NCI-H1105 treated with DMSO at 0.1 percent for 48 hours (cell line): Measurements from ENCODE around the gene PGC.

Experiments used
- DNase-seq: peaks from one replicate; lab custom pipeline; 2025; lab: John Stamatoyannopoulos, UW

The PGC gene

GRCh38 chr6:41714556-41715273, 32.5 kb downstream of the PGC start:
- no peak for DNase-seq

GRCh38 chr6:41713650-41714291, 33.4 kb downstream of the PGC start:
- DNase-seq: no peak

DNA sequence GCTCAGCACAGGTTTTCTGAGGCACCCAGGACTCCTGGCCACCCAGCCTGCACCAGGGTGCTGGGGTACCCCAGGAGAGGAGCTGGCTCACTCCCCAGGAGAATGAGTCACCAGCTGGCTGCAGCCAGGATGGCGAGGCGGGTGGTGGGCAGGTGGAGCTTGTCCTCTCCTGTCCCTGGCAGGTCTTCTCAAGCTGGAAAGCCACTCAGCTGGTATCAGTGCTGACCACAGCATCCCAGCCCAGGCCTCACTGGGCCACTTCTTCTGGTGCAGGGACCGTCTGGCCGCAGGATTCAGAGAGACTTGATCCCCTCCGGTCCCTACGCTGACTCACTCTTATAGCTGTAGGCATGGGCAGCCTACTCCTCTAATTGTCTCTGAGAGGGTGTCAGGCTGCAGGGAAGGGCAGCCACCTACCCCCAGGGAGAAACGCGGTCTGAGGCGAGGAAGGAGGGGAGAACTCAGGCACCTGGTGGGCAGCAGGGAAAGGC, 34.0 kb downstream of the PGC start:
- no peak for DNase-seq

DNA sequence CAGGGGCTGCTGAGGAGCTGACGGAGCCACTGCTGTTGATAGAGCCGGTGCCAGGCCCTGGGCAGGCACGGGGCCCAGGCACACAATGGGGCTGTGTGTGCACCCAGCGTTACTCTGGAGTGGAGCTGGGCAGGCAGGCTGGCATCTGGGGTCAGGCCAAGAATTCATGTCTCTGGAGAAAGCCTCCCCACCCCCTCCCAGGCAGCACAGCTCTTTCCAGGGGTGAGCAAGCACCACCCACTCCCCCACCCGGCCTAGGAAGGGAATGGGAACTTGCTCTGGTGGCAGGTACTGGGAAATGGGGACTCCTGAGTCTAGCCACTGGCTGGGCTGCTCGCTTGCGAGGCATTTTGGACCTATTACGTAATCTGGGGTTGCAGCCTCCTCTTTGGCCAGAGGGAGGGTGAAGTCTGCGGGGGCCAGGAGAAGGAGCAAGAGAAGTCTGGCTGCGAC, 34.5 kb downstream of the PGC start:
- no peak for DNase-seq

- no peak for DNase-seq
Measured at GRCh38 chr6:41711323-41712038, 35.7 kb downstream of the PGC start.

DNA sequence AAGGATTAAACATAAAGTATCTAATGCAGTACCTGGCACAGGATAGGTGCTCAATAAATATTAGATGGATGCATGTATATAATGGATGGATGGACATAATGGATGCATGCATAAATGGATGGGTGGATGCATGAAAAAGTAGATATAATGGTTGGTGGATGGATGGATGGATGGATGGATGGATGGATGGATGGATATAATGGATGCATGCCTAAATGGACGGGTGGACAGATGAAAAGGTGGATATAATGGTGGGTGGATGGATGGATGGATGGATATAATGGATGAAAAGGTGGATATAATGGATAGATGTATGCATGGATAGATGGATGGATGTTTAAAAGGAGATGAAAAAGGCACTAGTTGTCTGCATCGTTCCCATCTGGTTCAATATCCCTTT, 37.8 kb downstream of the PGC start:
- no peak for DNase-seq

DNA sequence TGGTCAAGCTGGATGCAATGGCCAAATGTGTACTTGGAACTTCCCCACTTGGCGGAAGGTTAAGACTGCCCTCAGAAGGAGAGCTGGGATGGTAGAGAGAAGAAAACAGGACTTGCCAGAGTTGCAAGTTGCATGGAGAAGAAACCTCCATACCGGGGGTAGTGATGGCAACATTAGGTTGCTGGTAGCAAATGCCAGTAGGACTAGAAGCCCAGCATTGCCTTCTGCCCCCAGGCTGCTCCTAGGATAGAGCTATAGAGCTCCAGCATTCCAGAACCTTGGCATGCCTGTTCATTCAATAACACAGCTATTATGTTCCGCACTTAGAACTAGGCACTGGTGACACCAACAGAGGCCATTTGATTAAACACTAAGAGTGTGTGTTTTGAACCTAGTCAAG, 38.3 kb downstream of the PGC start:
- DNase-seq: no peak

DNA sequence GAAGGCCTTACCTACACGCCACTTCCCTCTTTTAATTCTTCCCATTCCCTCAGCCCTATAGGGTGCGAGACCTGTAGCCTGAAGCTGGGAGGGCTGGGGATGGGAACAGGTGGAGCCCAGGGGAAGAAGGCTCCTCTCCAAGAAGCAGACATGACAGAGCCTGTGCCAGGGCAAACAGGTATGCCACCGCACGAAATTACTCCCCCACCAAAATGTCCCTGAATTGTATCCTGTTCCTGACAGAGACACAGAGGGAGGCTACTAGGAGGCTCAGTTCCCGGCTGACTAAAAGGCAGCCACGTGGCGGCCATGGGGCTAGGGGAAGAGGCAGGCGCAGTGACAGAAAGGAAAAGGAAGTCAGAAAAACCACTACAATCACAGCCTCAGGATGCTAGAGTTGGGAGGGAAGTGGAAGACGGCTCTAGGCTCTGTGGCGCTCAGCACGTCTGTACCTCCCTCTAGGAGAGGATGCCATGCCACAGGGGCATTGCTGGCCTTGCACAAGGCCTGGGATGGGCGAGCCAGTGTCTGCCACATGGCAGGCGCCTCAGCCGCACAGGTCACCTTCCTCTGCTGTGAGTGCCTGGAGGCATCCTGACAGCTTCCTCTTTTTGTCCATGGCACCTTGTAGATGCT, 39.5 kb downstream of the PGC start:
- no peak for DNase-seq

DNA sequence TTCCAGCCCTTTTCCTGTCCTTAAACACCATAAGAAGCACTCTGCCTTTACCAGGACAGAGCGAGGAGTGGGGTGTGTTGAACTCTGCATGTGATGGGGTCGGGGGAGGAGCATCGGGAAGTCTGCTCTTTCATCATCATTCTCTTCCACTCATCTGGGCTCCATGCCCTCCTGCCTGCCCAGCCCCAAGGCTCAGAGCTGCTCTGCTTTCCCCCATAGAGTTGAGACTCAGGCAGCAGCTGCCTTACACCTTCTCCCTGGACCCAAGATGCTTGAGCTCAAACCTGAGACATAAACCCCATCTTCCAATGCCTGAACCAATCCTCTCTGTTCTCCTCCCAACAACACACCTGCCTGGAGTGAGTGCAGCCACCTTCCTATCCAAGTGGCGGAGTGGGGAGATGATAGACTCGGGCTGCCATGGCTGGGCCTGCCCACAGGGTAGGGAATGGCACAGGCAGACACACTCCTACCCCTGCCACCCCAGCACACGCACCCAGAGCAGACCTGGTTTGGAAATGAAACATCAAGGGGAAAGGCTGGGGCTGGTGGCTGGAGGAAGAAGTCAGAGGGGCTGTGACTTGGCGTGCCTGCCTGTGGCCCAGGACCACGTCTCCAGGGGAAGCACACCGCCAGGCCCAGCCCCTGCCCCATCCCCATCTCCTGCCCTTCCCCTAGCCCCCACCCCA, 40.2 kb downstream of the PGC start:
- no peak for DNase-seq

- no peak for DNase-seq
Measured at GRCh38 chr6:41705996-41706835, 41.0 kb downstream of the PGC start.

- DNase-seq: peak; percentile 30
Measured at GRCh38 chr6:41705311-41705995, 41.7 kb downstream of the PGC start.

DNA sequence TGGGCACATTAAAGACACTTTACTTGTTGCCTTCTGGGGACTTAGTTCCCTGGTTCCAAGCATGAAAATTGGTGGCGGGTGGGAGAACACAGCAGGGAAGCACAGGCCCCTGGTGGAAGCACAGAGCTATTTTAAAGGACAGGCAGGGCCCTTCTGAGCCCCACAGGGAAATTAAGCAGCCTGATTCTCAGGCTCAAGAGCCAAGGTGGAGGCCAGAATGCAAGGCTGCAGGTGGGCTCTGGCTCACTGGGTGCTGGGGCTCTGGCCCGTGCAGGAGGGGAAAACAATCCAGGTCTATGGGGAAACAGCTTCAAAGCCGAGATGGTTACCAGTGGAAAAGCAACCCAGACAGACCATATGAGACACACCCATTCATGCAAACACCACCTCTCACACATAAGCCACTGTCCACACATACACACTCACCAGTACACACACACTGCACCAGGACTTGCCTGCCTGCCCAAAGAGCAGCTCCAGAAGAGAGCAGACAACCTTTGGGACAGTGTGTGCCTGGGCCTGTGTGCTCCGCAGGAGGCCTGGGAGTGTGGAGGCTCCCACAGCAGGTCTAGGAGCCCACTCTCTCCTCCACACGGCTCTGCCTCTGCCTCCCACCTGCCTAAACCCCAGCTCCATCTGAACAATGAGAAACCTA, 42.4 kb downstream of the PGC start:
- no peak for DNase-seq

DNA sequence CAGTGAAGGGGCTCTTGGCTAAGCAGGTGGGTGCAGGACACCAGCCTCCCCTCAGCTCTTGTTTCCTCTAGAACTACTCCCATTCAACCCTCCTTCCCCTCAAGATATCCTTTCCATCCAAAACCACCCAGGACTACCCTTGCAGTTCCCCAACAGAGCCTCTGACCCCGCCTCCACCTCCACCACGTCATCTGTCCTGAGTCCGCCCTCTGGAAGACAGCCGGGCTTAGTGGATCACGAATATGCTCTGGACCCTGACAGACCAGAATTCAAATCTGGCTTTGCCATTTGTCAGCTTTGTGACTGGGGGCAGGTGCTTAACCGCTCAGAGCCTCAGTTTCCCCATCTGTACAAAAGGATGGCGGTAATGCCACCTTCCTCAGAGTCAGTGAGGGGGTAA, 43.2 kb downstream of the PGC start:
- DNase-seq: no peak

DNA sequence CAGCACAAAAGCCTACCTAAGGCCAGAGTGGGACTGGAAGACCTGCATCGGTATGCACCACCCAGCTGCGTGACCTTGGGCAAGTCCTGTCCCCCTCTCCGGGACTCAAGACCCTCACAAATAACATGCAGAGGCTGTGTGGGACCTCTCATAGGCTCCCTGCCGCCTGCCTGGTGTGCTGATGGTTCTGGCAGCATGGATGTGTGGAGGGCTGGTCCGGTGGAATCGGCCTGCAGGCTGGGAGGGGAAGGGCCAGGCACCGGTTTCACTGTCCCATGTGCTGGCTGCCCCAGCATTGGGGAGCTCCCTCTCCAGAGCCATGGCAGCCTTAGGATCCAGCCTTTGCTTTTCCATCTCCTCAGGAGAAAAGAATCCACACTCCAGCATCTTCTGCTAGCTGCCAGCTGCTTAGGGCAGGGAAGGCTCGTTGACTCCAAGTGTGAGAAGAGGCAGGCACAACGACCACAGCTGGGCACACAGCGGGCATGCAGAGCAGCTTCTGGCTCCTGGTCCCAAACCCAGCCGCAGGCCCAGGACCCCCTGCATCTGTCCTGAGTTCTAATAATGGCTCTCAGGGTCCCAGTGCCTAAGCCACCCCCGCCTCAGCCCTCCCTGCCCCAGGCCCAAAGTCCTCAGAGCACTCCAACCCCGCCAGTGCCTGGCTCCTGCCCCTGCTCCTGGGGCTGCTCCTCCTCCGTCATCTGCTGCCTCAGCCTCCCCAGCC, 44.3 kb downstream of the PGC start:
- DNase-seq: no peak

DNA sequence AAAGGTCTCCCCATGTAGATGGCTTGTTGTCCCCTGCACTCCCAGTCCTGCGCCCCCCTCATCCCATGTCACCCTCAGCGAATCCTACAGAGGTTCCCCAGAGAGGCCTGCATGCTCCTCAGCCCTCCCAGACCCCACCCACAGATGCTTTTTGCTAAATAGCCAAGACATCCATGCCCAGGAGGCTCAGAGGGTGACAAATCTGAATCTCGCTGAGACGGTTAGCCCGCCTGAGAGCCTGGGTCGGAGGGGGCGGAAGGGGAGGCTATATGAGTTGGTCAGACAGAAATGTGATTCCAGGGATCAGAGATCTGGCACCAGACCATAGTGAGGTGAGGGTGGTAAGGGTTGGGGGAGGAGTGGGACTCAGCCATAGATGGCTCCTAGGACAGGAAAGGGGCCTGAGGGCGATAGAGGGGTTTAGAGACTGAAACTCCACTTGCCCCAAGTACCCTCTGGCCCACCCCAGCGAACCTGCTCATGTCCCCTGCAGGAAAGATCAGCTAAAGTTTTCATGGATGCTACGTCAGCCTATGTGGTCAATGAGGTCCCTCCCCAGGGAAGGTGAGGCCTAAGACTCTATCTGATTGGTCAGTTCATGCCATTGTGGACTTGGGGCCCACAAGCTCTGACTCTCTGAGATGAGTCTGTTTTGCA, 45.0 kb downstream of the PGC start:
- no peak for DNase-seq

DNA sequence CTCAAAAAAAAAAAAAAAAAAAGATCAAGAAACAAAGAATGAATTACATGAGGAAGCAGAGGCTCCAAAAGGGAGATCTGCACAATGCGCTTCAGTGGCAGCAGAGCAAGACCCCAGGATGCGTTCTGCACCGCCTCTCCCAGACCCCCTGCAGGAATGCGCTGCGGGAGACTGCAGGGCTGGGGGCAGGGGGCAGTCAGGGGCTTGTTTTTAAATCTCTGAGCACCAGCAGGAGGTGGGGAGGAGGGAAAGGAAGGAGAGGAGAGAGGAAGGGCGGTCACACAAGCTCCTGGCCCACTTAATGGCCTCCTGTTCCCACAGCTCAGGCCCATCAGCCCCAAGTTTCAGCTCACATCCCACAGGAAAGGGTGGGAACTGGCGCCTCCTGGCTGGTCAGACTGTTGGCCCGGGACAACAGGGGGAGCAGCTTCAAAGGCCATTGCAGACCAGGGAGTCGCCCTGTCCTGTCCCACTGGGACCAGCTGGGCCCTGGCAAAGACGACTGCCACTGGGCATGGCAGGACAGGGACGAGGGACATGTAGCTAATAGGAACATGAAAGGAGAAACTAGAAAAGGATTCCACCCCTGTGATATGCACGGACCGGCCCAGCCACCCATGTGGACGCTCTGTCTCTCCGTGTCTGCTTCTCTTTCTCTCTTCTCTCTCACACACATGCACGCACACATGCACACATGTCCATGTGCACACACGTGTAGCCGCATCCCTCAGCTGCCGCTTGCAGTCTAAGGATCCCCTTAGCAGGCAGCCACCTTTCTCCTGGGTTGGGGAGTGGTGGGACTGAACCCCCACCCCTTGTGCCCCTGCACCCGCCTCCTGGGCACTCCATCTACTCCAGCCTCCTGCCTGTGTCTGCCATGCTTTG, 46.5 kb downstream of the PGC start:
- no peak for DNase-seq

DNA sequence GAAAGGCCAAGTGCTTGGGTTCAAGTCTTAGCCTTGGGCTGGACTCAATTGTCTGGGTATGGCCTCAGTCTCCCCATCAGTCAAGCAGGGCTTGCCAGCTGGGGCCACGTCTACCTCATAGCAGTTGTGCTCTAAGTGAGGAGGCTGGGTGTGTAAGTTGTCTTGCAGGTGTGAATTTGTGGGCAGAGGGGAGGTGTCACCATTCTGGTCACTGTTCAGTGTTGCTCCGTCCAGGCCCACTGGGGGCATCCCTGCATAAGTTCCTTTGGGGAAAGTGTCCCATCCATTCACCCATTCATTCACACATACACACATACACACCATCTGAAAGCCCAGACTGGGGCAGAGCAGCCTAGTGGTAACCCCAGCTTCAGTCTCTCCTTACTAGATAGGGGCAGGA, 48.1 kb downstream of the PGC start:
- DNase-seq: no peak
